ENCODE measurements around the gene LRRC8B.

Gene LRRC8B

DNA sequence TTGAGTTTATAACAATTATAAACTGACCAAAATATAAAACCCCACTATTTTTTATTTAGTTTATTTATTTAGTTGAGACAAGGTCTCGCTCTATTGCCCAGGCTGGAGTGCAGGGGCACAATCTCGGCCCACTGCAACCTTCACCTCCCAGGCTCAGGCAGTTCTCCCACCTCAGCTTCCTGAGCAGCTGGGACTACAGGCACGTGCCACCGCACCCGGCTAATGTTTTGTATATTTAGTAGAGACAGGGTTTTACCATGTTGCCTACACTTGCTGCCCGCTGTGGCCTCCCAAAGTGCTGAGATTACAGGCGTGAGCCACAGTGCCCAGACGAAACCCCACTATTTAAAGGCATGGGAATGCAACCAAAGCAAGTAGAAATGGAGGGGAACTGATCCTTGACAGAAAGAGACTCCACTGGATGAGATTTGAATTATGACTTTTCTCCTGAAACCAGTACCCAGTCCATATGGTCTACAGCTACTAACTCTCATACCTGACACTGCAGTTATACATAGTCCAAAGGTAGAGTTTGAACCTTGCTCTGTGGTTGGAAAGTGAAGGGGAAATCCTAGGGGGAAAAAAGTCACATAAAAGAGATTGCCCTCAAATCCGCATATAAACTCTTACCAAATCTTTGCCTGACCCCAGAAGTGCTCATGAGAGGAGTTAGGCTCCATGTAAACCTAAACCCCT lies 119.6 kb downstream of the LRRC8B start:
- H3K4me1 Mint-ChIP-seq, result no peaks in the 10 kb centered on the region
- H3K4me3 Mint-ChIP-seq, result no peak overlapping the region
- no peak for DNase-seq
- H3K27ac Mint-ChIP-seq, result no peak overlapping the region
- no peaks in the 10 kb centered on the region for H3K27me3 Mint-ChIP-seq (ENCODE audit: low read depth, poor library complexity)
- peaks cover 11% of the 10 kb centered on the region for H3K36me3 Mint-ChIP-seq (ENCODE audit: low read depth)
- no peak for TF ChIP-seq CTCF (IDR thresholded peaks at IDR 0.05)
- peaks cover 14% of the 10 kb centered on the region for H3K9me3 Mint-ChIP-seq

- no peak overlapping the region for H3K4me3 Mint-ChIP-seq
- no peak for TF ChIP-seq CTCF (IDR thresholded peaks at IDR 0.05)
- H3K36me3 Mint-ChIP-seq (ENCODE audit: low read depth), result peaks cover 11% of the 10 kb centered on the region
- H3K27me3 Mint-ChIP-seq (ENCODE audit: low read depth, poor library complexity), result no peaks in the 10 kb centered on the region
- H3K9me3 Mint-ChIP-seq, result peaks cover 14% of the 10 kb centered on the region
- DNase-seq, result no peak
- no peaks in the 10 kb centered on the region for H3K4me1 Mint-ChIP-seq
- H3K27ac Mint-ChIP-seq, result no peak overlapping the region
Measured at GRCh38 chr1:89646259-89646658, 121.6 kb downstream of the LRRC8B start.

All from nephron progenitor cell (in vitro differentiated cells).